NCI-H2029 treated with DMSO at 0.1 percent for 48 hours (cell line): ENCODE measurements around the gene SCMH1.

Experiments
- DNase-seq: peaks from one replicate; lab custom pipeline; 2025; lab: John Stamatoyannopoulos, UW

The SCMH1 gene

GRCh38 chr1:41024953-41025352 is 217.2 kb downstream of the SCMH1 start:
- DNase-seq: no peak

- peak; percentile 79 for DNase-seq
These were observed 218.7 kb downstream of the SCMH1 start for GRCh38 chr1:41023279-41023990.

GRCh38 chr1:41022424-41022823 is 219.7 kb downstream of the SCMH1 start:
- DNase-seq: no peak

- peak; percentile 97 for DNase-seq
These were observed 220.4 kb downstream of the SCMH1 start, which contains the start of gene SLFNL1 for GRCh38 chr1:41021526-41022308. Gene SLFNL1 (minus strand): TSS chr1:41021725. CDS start chr1:41020660, 1,065 bp downstream.

- DNase-seq: no peak
These were observed 221.5 kb downstream of the SCMH1 start for GRCh38 chr1:41020654-41021053.

GRCh38 chr1:41020109-41020576 is 222.0 kb downstream of the SCMH1 start:
- no peak for DNase-seq

- DNase-seq: no peak
These were observed 222.8 kb downstream of the SCMH1 start for GRCh38 chr1:41019353-41019745.

GRCh38 chr1:41018018-41018410 is 224.1 kb downstream of the SCMH1 start:
- no peak for DNase-seq

GRCh38 chr1:41017141-41018017 is 224.7 kb downstream of the SCMH1 start:
- DNase-seq: no peak

GRCh38 chr1:41015897-41016470 is 226.1 kb downstream of the SCMH1 start:
- DNase-seq: no peak

GRCh38 chr1:41015281-41015896 is 226.7 kb downstream of the SCMH1 start:
- no peak for DNase-seq

GRCh38 chr1:41014871-41015270 is 227.2 kb downstream of the SCMH1 start:
- DNase-seq: no peak

GRCh38 chr1:41013796-41014195 is 228.3 kb downstream of the SCMH1 start:
- DNase-seq: no peak

- DNase-seq: no peak
These were observed 229.1 kb downstream of the SCMH1 start for GRCh38 chr1:41013024-41013423.

GRCh38 chr1:41010345-41010744 is 231.8 kb downstream of the SCMH1 start:
- DNase-seq: no peak

- DNase-seq: no peak
These were observed 232.6 kb downstream of the SCMH1 start for GRCh38 chr1:41009466-41009865.

- no peak for DNase-seq
These were observed 234.9 kb downstream of the SCMH1 start for GRCh38 chr1:41006942-41007865.

- DNase-seq: no peak
These were observed 236.2 kb downstream of the SCMH1 start for GRCh38 chr1:41005876-41006275.

- DNase-seq: peak; percentile 100
These were observed 238.4 kb downstream of the SCMH1 start for GRCh38 chr1:41003640-41004220.

GRCh38 chr1:41003127-41003639 is 238.9 kb downstream of the SCMH1 start:
- no peak for DNase-seq
